GM23248 (cell line): ENCODE measurements around the gene SLC25A18. TPM values are rescaled to one million over a fixed set of nuclear protein-coding genes. Genes with fewer than 3 reads are reported as not detected.

Experiments used
- DNase-seq: peaks from one replicate; pipeline ENCODE4 v3.0.0-alpha.2; 2015
- H2AFZ ChIP-seq: fragments of 200-600 bp; sonication (generic); 2 replicates; pipeline ENCODE4 v1.6.1; 2016; ENCODE audit warnings: antibody characterized with exemption
- H3F3A ChIP-seq: fragments of 200-600 bp; sonication (generic); 2 replicates; pipeline ENCODE4 v1.6.1; 2016; ENCODE audit warnings: mild to moderate bottlenecking, antibody characterized with exemption, mixed run types; ENCODE audit not compliant: insufficient read depth
- H3K27ac ChIP-seq: fragments of 200-600 bp; sonication (generic); 2 replicates; pipeline ENCODE4 v1.5.1; 2016; ENCODE audit warnings: mild to moderate bottlenecking
- H3K27me3 ChIP-seq: fragments of 200-600 bp; sonication (generic); replicated peaks from 2 replicates; pipeline ENCODE4 v1.6.1; 2016; ENCODE audit warnings: mild to moderate bottlenecking; ENCODE audit not compliant: insufficient read depth
- H3K36me3 ChIP-seq: fragments of 200-600 bp; sonication (generic); 2 replicates; pipeline ENCODE4 v1.6.1; 2016; ENCODE audit warnings: low read depth, mild to moderate bottlenecking
- H3K4me1 ChIP-seq: fragments of 200-600 bp; sonication (generic); 2 replicates; pipeline ENCODE4 v1.6.1; 2016; ENCODE audit warnings: mild to moderate bottlenecking; ENCODE audit not compliant: insufficient read depth
- H3K4me2 ChIP-seq: fragments of 200-600 bp; sonication (generic); one replicate; pipeline ENCODE4 v1.6.1; 2016; ENCODE audit warnings: mild to moderate bottlenecking; ENCODE audit not compliant: unreplicated experiment
- H3K4me3 ChIP-seq: fragments of 200-600 bp; sonication (generic); 2 replicates; pipeline ENCODE4 v1.5.1; 2016; ENCODE audit warnings: mild to moderate bottlenecking
- H3K79me2 ChIP-seq: fragments of 200-600 bp; sonication (generic); 2 replicates; pipeline ENCODE4 v1.6.1; 2016; ENCODE audit warnings: mild to moderate bottlenecking; ENCODE audit not compliant: insufficient read depth
- H3K9ac ChIP-seq: fragments of 200-600 bp; sonication (generic); 2 replicates; pipeline ENCODE4 v1.6.1; 2016; ENCODE audit warnings: mild to moderate bottlenecking
- H3K9me2 ChIP-seq: fragments of 200-600 bp; sonication (generic); 2 replicates; pipeline ENCODE4 v1.6.1; 2016; ENCODE audit warnings: mixed run types, mild to moderate bottlenecking, moderate library complexity; ENCODE audit not compliant: insufficient read depth
- H3K9me3 ChIP-seq: fragments of 200-600 bp; sonication (generic); one replicate; pipeline ENCODE4 v1.6.1; 2017; ENCODE audit warnings: low read depth
- H4K20me1 ChIP-seq: fragments of 200-600 bp; sonication (generic); 2 replicates; pipeline ENCODE4 v1.6.0; 2016; ENCODE audit not compliant: insufficient read depth
- EZH2 ChIP-seq: fragments of 200-600 bp; sonication (generic); IDR thresholded peaks from 2 replicates; pipeline ENCODE4 v1.6.1; 2018; ENCODE audit warnings: antibody characterized with exemption, mild to moderate bottlenecking; ENCODE audit not compliant: insufficient read depth, poor library complexity, severe bottlenecking
- EZH2phosphoT487 ChIP-seq: fragments of 200-600 bp; sonication (generic); IDR thresholded peaks from 2 replicates; pipeline ENCODE4 v1.6.1; 2018; ENCODE audit warnings: antibody characterized with exemption, moderate library complexity, mild to moderate bottlenecking, low read depth; ENCODE audit not compliant: insufficient read depth
- WGBS, 2 experiments: methylation state at CpG; one replicate each; pipeline ENCODE4 v1.1.6; 2015 to 2017; ENCODE audit warnings: low lambda C conversion rate in 2 of 2, low coverage in 1 of 2; ENCODE audit errors: missing lambda C conversion rate in 2 of 2; 5-methylcytosine and 5-hydroxymethylcytosine counted together
- in situ Hi-C: fragments of 300-500 bp; cut with MboI; formaldehyde crosslinking; loops from 2 replicates; pipeline ENCODE4 v1.15.0; 2020
- polyA plus RNA-seq: library from polyadenylated mRNA; unstranded; fragments of >200 nt; fragmentation: Nextera tagmentation; extraction: Ambion mirVana; gene quantifications from 2 replicates; pipeline ENCODE4 v1.2.1, GENCODE V29; 2016
- total RNA-seq: library from RNA; depleted of rRNA; stranded (reverse); fragments of >200 nt; shearing (Covaris generic); gene quantifications from 2 replicates; pipeline ENCODE4 v1.2.3, GENCODE V29; 2014

The SLC25A18 gene
- total and polyA plus RNA-seq, 2 experiments from 2014 or later = not detected

- DNase-seq = peak; percentile 29
- H3K9ac ChIP-seq = 0 out of 2 replicates have a peak overlapping the region, but pooled peaks have one; percentile 3
- TF ChIP-seq EZH2phosphoT487 = no peak
- no peak for TF ChIP-seq EZH2
These were observed 12.4 kb downstream of the SLC25A18 start for GRCh38 chr22:17575681-17576080.

GRCh38 chr22:17576470-17576869 lies 13.2 kb downstream of the SLC25A18 start:
- H3K4me3 ChIP-seq = no peak overlapping the region
- 2% methylated on average over 6 of the region's 6 CpGs for WGBS, 2 experiments
- H3K9me3 ChIP-seq = no peaks in the 10 kb centered on the region
- H3K4me1 ChIP-seq = peaks cover 20% of the 10 kb centered on the region
- 0 out of 2 replicates have a peak, but pooled peaks have one; percentile 29 for TF ChIP-seq EZH2phosphoT487
- TF ChIP-seq EZH2 = no peak
- no peaks in the 10 kb centered on the region for H4K20me1 ChIP-seq
- no peaks in the 10 kb centered on the region for H3K79me2 ChIP-seq
- no peak overlapping the region for H3K4me2 ChIP-seq
- DNase-seq = peak; percentile 99
- H2AFZ ChIP-seq = 0 out of 2 replicates have a peak overlapping the region, but pooled peaks have one; percentile 4
- no peaks in the 10 kb centered on the region for H3K9me2 ChIP-seq
- H3K27ac ChIP-seq = peak overlapping the region; percentile 73
- in situ Hi-C loops = no loop called here
- peaks cover 17% of the 10 kb centered on the region for H3F3A ChIP-seq
- H3K9ac ChIP-seq = no peak overlapping the region
- H3K36me3 ChIP-seq = no peaks in the 10 kb centered on the region
- H3K27me3 ChIP-seq = no peaks in the 10 kb centered on the region

More at GRCh38 chr22:17575681-17576080, 12.4 kb downstream of the SLC25A18 start:
- peaks cover 25% of the 10 kb centered on the region for H3K4me1 ChIP-seq
- H3K9me2 ChIP-seq = no peaks in the 10 kb centered on the region
- H2AFZ ChIP-seq = 0 out of 2 replicates have a peak overlapping the region, but pooled peaks have one; percentile 4
- H3K27me3 ChIP-seq = no peaks in the 10 kb centered on the region
- H3K27ac ChIP-seq = peak overlapping the region; percentile 73
- H3K9me3 ChIP-seq = no peaks in the 10 kb centered on the region
- no peak overlapping the region for H3K4me3 ChIP-seq
- H3K4me2 ChIP-seq = peak overlapping the region; percentile 22
- H3K36me3 ChIP-seq = no peaks in the 10 kb centered on the region
- 15 to 18% methylated on average over 4 of the region's 4 CpGs for WGBS, 2 experiments
- peaks cover 21% of the 10 kb centered on the region for H3F3A ChIP-seq
- no peaks in the 10 kb centered on the region for H3K79me2 ChIP-seq
- no peaks in the 10 kb centered on the region for H4K20me1 ChIP-seq
- in situ Hi-C loops = no loop called here

- Histone ChIP-seq H3K9ac (no peak overlapping the region), H3K4me2 (no peak overlapping the region), H3F3A (0 out of 2 replicates have a peak, but pooled peaks cover 11% of the 10 kb centered on the region), H3K9me3 (no peaks in the 10 kb centered on the region), H2AFZ (peak overlapping the region; percentile 0; the same call in 1 of the 2 replicates), H3K4me3 (no peak overlapping the region), H3K27me3 (no peaks in the 10 kb centered on the region), H3K9me2 (no peaks in the 10 kb centered on the region), H3K36me3 (no peaks in the 10 kb centered on the region), H3K79me2 (no peaks in the 10 kb centered on the region), H3K27ac (no peak overlapping the region), H3K4me1 (peaks cover 15% of the 10 kb centered on the region; the same call in 1 of the 2 replicates), H4K20me1 (no peaks in the 10 kb centered on the region)
- no peak for TF ChIP-seq EZH2phosphoT487
- no peak for TF ChIP-seq EZH2
- in situ Hi-C loops = no loop called here
- WGBS, 2 experiments = 49 to 54% methylated on average over 11 of the region's 11 CpGs
- peak; percentile 70 for DNase-seq
These were observed 14.9 kb downstream of the SLC25A18 start for GRCh38 chr22:17578136-17578754.

GRCh38 chr22:17579535-17579981 lies 16.3 kb downstream of the SLC25A18 start:
- H3F3A ChIP-seq = 0 out of 2 replicates have a peak, but pooled peaks cover 11% of the 10 kb centered on the region
- peaks cover 15% of the 10 kb centered on the region; the same call in 1 of the 2 replicates for H3K4me1 ChIP-seq
- in situ Hi-C loops = no loop called here
- H2AFZ ChIP-seq = no peak overlapping the region
- no peaks in the 10 kb centered on the region for H3K9me3 ChIP-seq
- 91 to 94% methylated on average over 12 to 14 of the region's 14 CpGs for WGBS, 2 experiments
- H4K20me1 ChIP-seq = no peaks in the 10 kb centered on the region
- no peaks in the 10 kb centered on the region for H3K79me2 ChIP-seq
- no peak for DNase-seq
- no peak overlapping the region for H3K4me3 ChIP-seq
- H3K4me2 ChIP-seq = no peak overlapping the region
- H3K36me3 ChIP-seq = no peaks in the 10 kb centered on the region
- no peak overlapping the region for H3K27ac ChIP-seq
- no peak overlapping the region for H3K9ac ChIP-seq
- TF ChIP-seq EZH2phosphoT487 = no peak
- no peak for TF ChIP-seq EZH2
- no peaks in the 10 kb centered on the region for H3K27me3 ChIP-seq
- no peaks in the 10 kb centered on the region for H3K9me2 ChIP-seq
